Measurements from ENCODE around the gene RPGRIP1L.

GRCh38 chr16:53609536-53609935 is 94.1 kb downstream of the RPGRIP1L start:
- TF ChIP-seq CTCF (conservative IDR thresholded peaks at IDR 0.05; ENCODE audit: low read depth, low read length) = no peak
- no peak for TF ChIP-seq EZH2 (IDR thresholded peaks at IDR 0.05; ENCODE audit: borderline replicate concordance, low read depth, low read length, poor library complexity, severe bottlenecking)

Data from A673 (cell line).